Osteoblast (primary cell): ENCODE results near the gene TAGLN2. TPM values are rescaled to one million over a fixed set of nuclear protein-coding genes. Genes with fewer than 3 reads are reported as not detected.

Experiments
- DNase-seq: peaks from one replicate; pipeline ENCODE4 v3.0.0; 2011; ENCODE audit warnings: low spot score, mixed read lengths; ENCODE audit not compliant: insufficient read length; ENCODE audit errors: missing footprints
- H2AFZ ChIP-seq: 2 replicates; pipeline ENCODE4 v1.6.0; 2011; ENCODE audit warnings: mild to moderate bottlenecking, low read length
- H3K27ac ChIP-seq: 2 replicates; pipeline ENCODE4 v1.5.1; 2011; ENCODE audit warnings: mild to moderate bottlenecking, low read depth, low read length, moderate library complexity
- H3K27me3 ChIP-seq: 2 replicates; pipeline ENCODE4 v1.6.0; 2012; ENCODE audit warnings: mild to moderate bottlenecking, control low read depth, inconsistent platforms, low read length, moderate library complexity; ENCODE audit not compliant: insufficient read depth
- H3K36me3 ChIP-seq: 2 replicates; pipeline ENCODE4 v1.5.1; 2011; ENCODE audit warnings: mild to moderate bottlenecking, low read length, control low read depth, moderate library complexity; ENCODE audit not compliant: insufficient read depth
- H3K4me1 ChIP-seq: 2 replicates; pipeline ENCODE4 v1.5.1; 2011; ENCODE audit warnings: mild to moderate bottlenecking, low read length, control low read depth, moderate library complexity; ENCODE audit not compliant: insufficient read depth
- H3K4me2 ChIP-seq: 2 replicates; pipeline ENCODE4 v1.6.0; 2011; ENCODE audit warnings: mild to moderate bottlenecking, low read length; ENCODE audit not compliant: insufficient read depth
- H3K4me3 ChIP-seq: fragments of 200-600 bp; sonication (generic); 3 replicates; pipeline ENCODE4 v1.5.1; 2012; ENCODE audit warnings: mild to moderate bottlenecking, low read length, inconsistent platforms; ENCODE audit not compliant: insufficient read depth
- H3K79me2 ChIP-seq: 2 replicates; pipeline ENCODE4 v1.6.0; 2012; ENCODE audit warnings: mild to moderate bottlenecking, low read length, control low read depth, inconsistent platforms; ENCODE audit not compliant: insufficient read depth
- H3K9me3 ChIP-seq: 2 replicates; pipeline ENCODE4 v1.5.1; 2011; ENCODE audit warnings: low read depth, low read length, control low read depth
- H4K20me1 ChIP-seq: 2 replicates; pipeline ENCODE4 v1.6.0; 2012; ENCODE audit warnings: mild to moderate bottlenecking, low read length, control low read depth; ENCODE audit not compliant: insufficient read depth
- total RNA-seq: library from RNA; depleted of rRNA; stranded (reverse); fragments of >200 nt; gene quantifications from 2 replicates; pipeline ENCODE4 v1.2.3, GENCODE V29; 2012
- TF ChIP-seq, protein P1 (sequence below): IDR thresholded peaks from 2 replicates; pipeline ENCODE4 v1.5.1; 2011; ENCODE audit warnings: mild to moderate bottlenecking, low read depth, low read length, moderate library complexity; ENCODE audit errors: extremely low read depth

TAGLN2 gene
- total RNA-seq, 1 donor = 159 TPM

DNA sequence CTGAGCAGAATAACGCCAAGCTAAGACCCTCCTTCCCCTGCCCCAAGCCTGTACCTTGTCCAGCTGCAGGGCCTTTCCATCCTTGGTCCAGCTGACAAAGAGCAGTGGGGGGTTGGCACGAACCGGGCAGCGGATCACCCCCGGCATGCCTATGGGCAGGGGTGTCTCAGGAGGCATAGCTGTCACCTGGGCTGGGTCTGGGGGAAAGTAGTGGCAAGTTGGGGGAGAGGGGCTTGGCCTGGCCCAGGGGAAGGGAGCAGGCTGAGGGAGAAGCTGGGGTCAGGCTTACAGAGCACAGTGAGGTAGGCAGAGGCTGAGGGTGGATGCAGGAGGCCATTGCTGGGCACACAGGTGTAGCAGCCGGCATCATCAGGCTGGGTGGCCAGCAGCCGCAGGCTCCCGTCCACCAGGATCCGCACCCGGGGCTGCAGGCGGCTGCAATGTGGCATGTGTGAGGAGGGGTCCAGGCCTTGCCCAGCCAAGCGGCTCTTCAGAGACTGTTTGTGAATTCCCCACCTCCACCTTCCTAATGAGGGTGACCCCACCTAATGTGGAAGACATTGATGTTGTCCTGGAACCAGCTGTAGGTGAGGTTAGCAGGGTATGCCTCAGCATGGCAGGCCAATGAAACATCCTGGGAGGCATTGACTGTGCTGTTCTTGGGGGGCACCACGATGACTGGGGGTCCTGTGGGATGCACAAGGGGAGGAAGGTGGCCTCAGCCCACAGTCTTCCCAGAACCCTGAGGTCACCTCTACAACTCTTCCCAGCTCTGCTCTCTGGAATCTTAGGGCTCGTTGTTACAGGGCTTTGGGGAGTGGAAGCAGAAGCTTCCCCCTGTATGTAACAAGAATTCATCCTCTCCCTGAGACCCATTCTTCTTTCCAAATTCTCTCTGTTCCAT, 9.1 kb upstream of the TAGLN2 start:
- TF ChIP-seq, protein P1, sequence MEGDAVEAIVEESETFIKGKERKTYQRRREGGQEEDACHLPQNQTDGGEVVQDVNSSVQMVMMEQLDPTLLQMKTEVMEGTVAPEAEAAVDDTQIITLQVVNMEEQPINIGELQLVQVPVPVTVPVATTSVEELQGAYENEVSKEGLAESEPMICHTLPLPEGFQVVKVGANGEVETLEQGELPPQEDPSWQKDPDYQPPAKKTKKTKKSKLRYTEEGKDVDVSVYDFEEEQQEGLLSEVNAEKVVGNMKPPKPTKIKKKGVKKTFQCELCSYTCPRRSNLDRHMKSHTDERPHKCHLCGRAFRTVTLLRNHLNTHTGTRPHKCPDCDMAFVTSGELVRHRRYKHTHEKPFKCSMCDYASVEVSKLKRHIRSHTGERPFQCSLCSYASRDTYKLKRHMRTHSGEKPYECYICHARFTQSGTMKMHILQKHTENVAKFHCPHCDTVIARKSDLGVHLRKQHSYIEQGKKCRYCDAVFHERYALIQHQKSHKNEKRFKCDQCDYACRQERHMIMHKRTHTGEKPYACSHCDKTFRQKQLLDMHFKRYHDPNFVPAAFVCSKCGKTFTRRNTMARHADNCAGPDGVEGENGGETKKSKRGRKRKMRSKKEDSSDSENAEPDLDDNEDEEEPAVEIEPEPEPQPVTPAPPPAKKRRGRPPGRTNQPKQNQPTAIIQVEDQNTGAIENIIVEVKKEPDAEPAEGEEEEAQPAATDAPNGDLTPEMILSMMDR = no peak
- no peak overlapping the region for H3K27ac ChIP-seq

DNA sequence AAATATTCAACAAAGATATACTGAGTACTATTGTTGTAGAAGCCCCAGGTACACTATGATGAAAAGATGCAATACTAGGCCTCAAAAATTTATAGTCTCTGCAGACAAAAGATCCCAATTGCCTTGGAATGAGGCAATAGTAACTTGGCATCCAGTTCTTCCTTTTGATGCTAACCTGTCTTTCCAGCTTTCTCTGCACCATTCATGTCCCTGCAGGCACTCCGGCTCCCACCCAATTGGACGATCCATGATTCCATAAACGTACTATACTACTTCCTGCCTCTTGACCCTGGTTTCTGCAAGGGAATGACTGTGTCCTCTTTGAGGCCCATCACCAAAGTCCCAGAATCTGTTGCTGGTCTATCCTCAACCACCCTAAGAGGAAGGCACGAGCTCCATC, 8.0 kb upstream of the TAGLN2 start:
- H3K27ac ChIP-seq = no peak overlapping the region
- H3K4me1 ChIP-seq = no peaks in the 10 kb centered on the region
- H3K27me3 ChIP-seq = peaks cover 3% of the 10 kb centered on the region
- no peak overlapping the region for H3K4me3 ChIP-seq
- H3K79me2 ChIP-seq = no peaks in the 10 kb centered on the region
- H3K36me3 ChIP-seq = no peaks in the 10 kb centered on the region
- no peak overlapping the region for H2AFZ ChIP-seq
- H4K20me1 ChIP-seq = no peaks in the 10 kb centered on the region
- TF ChIP-seq, protein P1 = no peak
- H3K4me2 ChIP-seq = no peak overlapping the region
- no peaks in the 10 kb centered on the region for H3K9me3 ChIP-seq
- DNase-seq = no peak

More for the DNA sequence above, 9.1 kb upstream of the TAGLN2 start:
- Histone ChIP-seq H3K79me2 (no peaks in the 10 kb centered on the region), H3K27me3 (peaks cover 7% of the 10 kb centered on the region), H3K4me1 (no peaks in the 10 kb centered on the region), H3K36me3 (no peaks in the 10 kb centered on the region), H3K9me3 (no peaks in the 10 kb centered on the region), H3K4me2 (no peak overlapping the region), H3K4me3 (no peak overlapping the region), H4K20me1 (no peaks in the 10 kb centered on the region), H2AFZ (no peak overlapping the region)
- DNase-seq = peak; percentile 65

DNA sequence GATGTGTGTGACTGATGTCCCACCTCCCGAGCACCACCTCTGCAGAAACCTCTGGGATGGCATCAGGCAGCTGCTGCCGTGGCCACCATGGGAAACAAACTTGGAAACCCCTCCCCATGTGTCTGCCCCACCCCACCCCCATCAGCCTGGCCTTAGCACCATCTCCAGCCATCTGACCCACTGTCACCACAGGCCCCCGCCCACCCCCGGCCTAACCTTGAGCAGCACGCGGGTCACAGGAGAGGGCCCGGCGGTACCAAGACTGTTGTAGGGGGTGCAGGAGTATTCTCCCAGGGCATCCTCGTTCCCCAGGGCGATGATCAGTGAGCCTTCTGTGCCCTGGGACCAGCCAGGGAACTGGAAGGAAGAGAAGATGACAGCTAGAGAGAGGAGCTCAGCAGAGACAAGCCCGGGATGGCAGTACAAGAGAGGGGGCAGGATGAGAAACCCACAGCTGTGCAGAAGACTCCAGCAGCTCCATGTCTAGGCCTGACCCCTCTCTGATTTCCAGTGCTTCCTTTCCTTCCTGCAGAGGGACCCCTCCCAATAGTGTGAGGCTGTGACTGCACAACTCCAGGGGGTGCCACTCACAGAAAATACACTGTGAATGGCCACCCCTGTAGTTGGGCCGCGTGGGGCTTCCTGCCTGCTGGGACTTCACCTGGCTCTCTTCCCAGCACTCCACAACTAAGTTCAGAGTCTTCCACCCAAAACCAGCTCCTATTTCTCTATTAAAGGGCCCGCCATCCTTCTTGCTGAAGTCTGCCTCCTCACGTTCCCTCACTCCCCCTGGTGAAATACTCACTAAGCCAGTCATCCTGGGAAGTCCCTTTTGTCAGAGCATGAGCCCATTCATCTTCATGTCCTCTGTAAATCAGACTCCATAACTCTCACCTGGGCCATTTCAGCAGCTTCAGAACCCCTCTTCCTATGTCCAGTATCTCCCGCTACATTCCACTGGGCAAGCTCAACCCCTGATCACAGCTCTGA, 7.3 kb upstream of the TAGLN2 start:
- no peaks in the 10 kb centered on the region for H3K79me2 ChIP-seq
- no peak overlapping the region for H3K4me2 ChIP-seq
- H3K4me3 ChIP-seq = no peak overlapping the region
- TF ChIP-seq, protein P1 = no peak
- DNase-seq = peak; percentile 88
- H4K20me1 ChIP-seq = no peaks in the 10 kb centered on the region
- no peaks in the 10 kb centered on the region for H3K9me3 ChIP-seq
- no peaks in the 10 kb centered on the region for H3K36me3 ChIP-seq
- peaks cover 2% of the 10 kb centered on the region for H3K27me3 ChIP-seq
- no peak overlapping the region for H2AFZ ChIP-seq
- H3K4me1 ChIP-seq = no peaks in the 10 kb centered on the region
- H3K27ac ChIP-seq = no peak overlapping the region
